ENCODE results near the gene SLC13A1. TPM values are rescaled to one million over a fixed set of nuclear protein-coding genes. Genes with fewer than 3 reads are reported as not detected.

Gene SLC13A1
- total and polyA plus RNA-seq, 12 donors: not detected

- no peaks in the 10 kb centered on the region for H3K4me1 ChIP-seq
- H3K4me3 ChIP-seq: no peak overlapping the region
- no peak for ATAC-seq
- no peaks in the 10 kb centered on the region for H3K27me3 ChIP-seq
- no peak for TF ChIP-seq CTCF (IDR thresholded peaks at IDR 0.05)
- intact Hi-C loops (cut with DNase I): no loop called here
- H3K36me3 ChIP-seq: no peaks in the 10 kb centered on the region
- no peaks in the 10 kb centered on the region for H3K9me3 ChIP-seq
- 66 to 71% methylated on average over 2 of the region's 2 CpGs for WGBS, 2 donors
- H3K27ac ChIP-seq: no peak overlapping the region
- no peak for DNase-seq
Measured at GRCh38 chr7:123193235-123193634, 6.5 kb downstream of the SLC13A1 start.

GRCh38 chr7:123191132-123191531 lies 8.6 kb downstream of the SLC13A1 start:
- Histone ChIP-seq H3K27me3 (no peaks in the 10 kb centered on the region), H3K4me3 (no peak overlapping the region), H3K9me3 (peaks cover 0 to 2% (median 0%) of the 10 kb centered on the region in 11 donors), H3K36me3 (no peaks in the 10 kb centered on the region), H3K27ac (no peak overlapping the region), H3K4me1 (no peaks in the 10 kb centered on the region)
- intact Hi-C loops (cut with DNase I): no loop called here
- DNase-seq (no peak), ATAC-seq (no peak)
- no peak for TF ChIP-seq CTCF (IDR thresholded peaks at IDR 0.05)
- WGBS, 2 donors: 81 to 88% methylated on average over 1 of the region's 1 CpG

GRCh38 chr7:123190109-123190831 lies 9.5 kb downstream of the SLC13A1 start:
- DNase-seq (no peak), ATAC-seq (no peak)
- no peaks in the 10 kb centered on the region for H3K36me3 ChIP-seq
- WGBS, 2 donors: 43 to 58% methylated on average over 2 of the region's 2 CpGs
- H3K27me3 ChIP-seq: no peaks in the 10 kb centered on the region
- H3K9me3 ChIP-seq: peaks cover 0 to 11% (median 0%) of the 10 kb centered on the region in 11 donors
- H3K4me3 ChIP-seq: no peak overlapping the region
- H3K4me1 ChIP-seq: no peaks in the 10 kb centered on the region
- no peak overlapping the region for H3K27ac ChIP-seq
- TF ChIP-seq CTCF (IDR thresholded peaks at IDR 0.05): no peak
- intact Hi-C loops (cut with DNase I): no loop called here

- no peaks in the 10 kb centered on the region for H3K36me3 ChIP-seq
- 41 to 48% methylated on average over 3 of the region's 3 CpGs for WGBS, 2 donors
- TF ChIP-seq CTCF (IDR thresholded peaks at IDR 0.05): no peak
- intact Hi-C loops (cut with DNase I): no loop called here
- no peak overlapping the region for H3K27ac ChIP-seq
- DNase-seq: no peak
- no peaks in the 10 kb centered on the region for H3K27me3 ChIP-seq
- no peak overlapping the region for H3K4me3 ChIP-seq
- H3K9me3 ChIP-seq: peaks cover 0 to 16% (median 0%) of the 10 kb centered on the region in 11 donors
- no peak for ATAC-seq
- no peaks in the 10 kb centered on the region for H3K4me1 ChIP-seq
Measured at GRCh38 chr7:123185756-123186155, 14.0 kb downstream of the SLC13A1 start.

All from heart right ventricle (tissue), 16 donors.